GM12878 (cell line): ENCODE results near the gene GNAQ. TPM values are rescaled to one million over a fixed set of nuclear protein-coding genes. Genes with fewer than 3 reads are reported as not detected.

Source experiments
- ATAC-seq: fragments of 200-7000 bp; cut with Tn5 transposase; 3 replicates; pipeline ENCODE4 v1.9.1; 2020; ENCODE audit warnings: mild to moderate bottlenecking, moderate library complexity
- BruUV-seq: library from RNA; stranded (reverse); fragments of 400-500 nt; replicated peaks from 2 replicates; lab custom pipeline; 2021; lab: Mats Ljungman, UMichigan
- CTCF ChIA-PET: fragments of 300-600 bp; sonication (Branson Sonifier 250); formaldehyde crosslinking; extraction: SDS; loops from one replicate; lab custom pipeline; 2021; ENCODE audit warnings: inconsistent platforms; lab: Yijun Ruan, JAX
- POLR2A ChIA-PET: fragments of 350-600 bp; formaldehyde crosslinking; extraction: SDS; loops from one replicate; lab custom pipeline; 2021; ENCODE audit warnings: inconsistent platforms; lab: Charles Lee
- RAD21 ChIA-PET: fragments of 300-600 bp; sonication (Branson Sonifier 250); formaldehyde crosslinking; loops from one replicate; lab custom pipeline; 2023; ENCODE audit warnings: antibody characterized with exemption; ENCODE audit not compliant: unreplicated experiment; lab: Charles Lee
- SMC1A ChIA-PET: fragments of 300-600 bp; sonication (Branson Sonifier 250); formaldehyde crosslinking; loops from one replicate; lab custom pipeline; 2023; ENCODE audit not compliant: unreplicated experiment, uncharacterized antibody; lab: Charles Lee
- DNase-seq: peaks from one replicate; pipeline ENCODE4 v3.0.0-alpha.2; 2011; ENCODE audit warnings: low read depth, low spot score
- FAIRE-seq: peaks from 3 replicates; lab custom pipeline; 2011; peaks lifted over from hg19 to GRCh38; lab: Jason Lieb, UNC
- H2AFZ ChIP-seq: 2 replicates; pipeline ENCODE4 v1.6.0; 2011; ENCODE audit warnings: low read depth, low read length, control low read depth; ENCODE audit not compliant: control insufficient read depth
- H3K27ac ChIP-seq: 2 replicates; pipeline ENCODE4 v1.5.1; 2011; ENCODE audit warnings: control low read depth; ENCODE audit not compliant: control insufficient read depth, insufficient read depth
- H3K27me3 ChIP-seq, 2 experiments: replicated peaks in 1 of 2; 2 replicates each; pipeline versions ENCODE4 v1.6.0 to v1.6.1; 2011; ENCODE audit warnings: low read length in 1 of 2; ENCODE audit not compliant: control insufficient read depth in 2 of 2, insufficient read depth in 2 of 2
- H3K36me3 ChIP-seq, 2 experiments: 2 replicates each; pipeline ENCODE4 v1.5.1; 2011; ENCODE audit warnings: low read length in 1 of 2; ENCODE audit not compliant: control insufficient read depth in 2 of 2, insufficient read depth in 2 of 2
- H3K4me1 ChIP-seq: 2 replicates; pipeline ENCODE4 v1.6.1; 2011; ENCODE audit warnings: mild to moderate bottlenecking, low read length, moderate library complexity, mixed read lengths; ENCODE audit not compliant: control insufficient read depth, insufficient read depth
- H3K4me2 ChIP-seq: 2 replicates; pipeline ENCODE4 v1.6.0; 2011; ENCODE audit warnings: control low read depth; ENCODE audit not compliant: control insufficient read depth, insufficient read depth
- H3K4me3 ChIP-seq: fragments of 200-600 bp; sonication (generic); 2 replicates; pipeline ENCODE4 v1.5.1; 2016
- H3K79me2 ChIP-seq: 2 replicates; pipeline ENCODE4 v1.6.0; 2011; ENCODE audit warnings: low read length; ENCODE audit not compliant: control insufficient read depth, insufficient read depth
- H3K9ac ChIP-seq: 2 replicates; pipeline ENCODE4 v1.8.0; 2011; ENCODE audit warnings: low read length, control low read depth, mixed read lengths; ENCODE audit not compliant: control insufficient read depth, insufficient read depth
- H3K9me3 ChIP-seq: replicated peaks from 3 replicates; pipeline ENCODE4 v1.5.1; 2011; ENCODE audit warnings: mild to moderate bottlenecking, low read length; ENCODE audit not compliant: control insufficient read depth, insufficient read depth
- H4K20me1 ChIP-seq: 2 replicates; pipeline ENCODE4 v1.6.0; 2011; ENCODE audit not compliant: control insufficient read depth, insufficient read depth
- CREB1 ChIP-seq: IDR thresholded peaks from 2 replicates; pipeline ENCODE4 v1.6.1; 2012; ENCODE audit warnings: low read depth, mild to moderate bottlenecking, inconsistent platforms
- CREM ChIP-seq: IDR thresholded peaks from 2 replicates; pipeline ENCODE4 v1.6.1; 2014; ENCODE audit warnings: antibody characterized with exemption, low read depth
- MTA2 ChIP-seq: fragments of 450-650 bp; IDR thresholded peaks from 2 replicates; pipeline ENCODE4 v1.6.1; 2016; ENCODE audit warnings: low read depth, mild to moderate bottlenecking, moderate library complexity
- MTA3 ChIP-seq: IDR thresholded peaks from 2 replicates; pipeline ENCODE4 v1.6.1; 2012; ENCODE audit warnings: low read length, inconsistent platforms, borderline replicate concordance
- NKRF ChIP-seq: fragments of 450-650 bp; conservative IDR thresholded peaks from 2 replicates; pipeline ENCODE4 v1.6.1; 2017; ENCODE audit warnings: mild to moderate bottlenecking, moderate library complexity
- PAX5 ChIP-seq: IDR thresholded peaks from 2 replicates; pipeline ENCODE4 v1.6.1; 2011; ENCODE audit warnings: low read depth, low read length, borderline replicate concordance
- SMAD5 ChIP-seq: IDR thresholded peaks from 2 replicates; pipeline ENCODE4 v1.6.1; 2016; ENCODE audit warnings: antibody characterized with exemption, low read depth
- SP1 ChIP-seq: IDR thresholded peaks from one replicate; pipeline ENCODE4 v1.6.1; 2011; ENCODE audit warnings: low read depth, low read length
- SPI1 ChIP-seq: IDR thresholded peaks from 2 replicates; pipeline ENCODE4 v1.6.1; 2011; ENCODE audit warnings: low read depth, mild to moderate bottlenecking, low read length, moderate library complexity, borderline replicate concordance; ENCODE audit not compliant: insufficient read depth
- STAT1 ChIP-seq: fragments of 450-650 bp; conservative IDR thresholded peaks from 2 replicates; pipeline ENCODE4 v1.6.1; 2014; ENCODE audit warnings: antibody characterized with exemption, mild to moderate bottlenecking
- WRNIP1 ChIP-seq: IDR thresholded peaks from 2 replicates; pipeline ENCODE4 v1.6.1; 2011; ENCODE audit warnings: low read depth, low read length, improper control_type of control experiment, borderline replicate concordance
- WGBS: methylation state at CpG from one replicate; pipeline ENCODE4 v1.1.6; 2016; ENCODE audit warnings: low lambda C conversion rate; ENCODE audit not compliant: insufficient replicate concordance, insufficient coverage; ENCODE audit errors: missing lambda C conversion rate; 5-methylcytosine and 5-hydroxymethylcytosine counted together
- in situ Hi-C: fragments of 300-500 bp; cut with MboI; formaldehyde crosslinking; loops from 9 replicates; pipeline ENCODE4 v1.14.3; 2018; ENCODE audit warnings: mixed read lengths
- intact Hi-C: fragments of 100-400 bp; cut with micrococcal nuclease; formaldehyde crosslinking; loops from one replicate; pipeline ENCODE4 v1.14.2; 2022; ENCODE audit not compliant: unreplicated experiment
- polyA plus RNA-seq, 11 experiments: library from polyadenylated mRNA; depleted of rRNA in 4 of 11; unstranded in 6 of 11; stranded (reverse) in 5 of 11; fragments of >200 nt; fragmentation: Nextera tagmentation in 4 of 11; fragmentation: Illumina TruSeq in 1 of 11; extraction: Ambion mirVana in 4 of 11; extraction: Trizol in 1 of 11; gene quantifications; 1 replicate in 1 of 11; 2 replicates in 10 of 11; pipeline versions ENCODE4 v1.2.1 to v1.2.3, GENCODE V29; 2011 to 2016; ENCODE audit warnings: inconsistent platforms in 2 of 11, missing spikeins in 2 of 11, low read depth in 1 of 11
- total RNA-seq, 4 experiments: library from RNA; depleted of rRNA in 3 of 4; stranded (reverse); fragments of >200 nt in 3 of 4; fragmentation: Illumina TruSeq in 1 of 4; extraction: Trizol in 1 of 4; gene quantifications; 2 replicates each; pipeline versions ENCODE4 v1.2.1 to v1.2.3, GENCODE V29; 2013 to 2021

Gene GNAQ
- total and polyA plus RNA-seq, 10 of the 15 experiments (the other 5 are each of a cell fraction or from before 2014, with no cell fraction given): 0.15 to 47.2 (median 0.49) TPM

- TF ChIP-seq MTA3 (no peak), WRNIP1 (no peak), MTA2 (no peak)
Observed at GRCh38 chr9:77847626-77848025, 184.0 kb downstream of the GNAQ start (continued).

- POLR2A ChIA-PET: no interaction called here
- H2AFZ ChIP-seq: no peak overlapping the region
- in situ Hi-C loops: no loop called here
- SMC1A ChIA-PET: interaction anchor here (0.6 to 1.1 kb wide), 2 partner anchors 104 to 188 kb away, joined by 3 read pairs; no protein-coding TSS in a partner anchor
- CTCF ChIA-PET: interaction anchor here (1.1 to 2.0 kb wide), 4 partner anchors 12 to 72 kb away, joined by 3 to 9 read pairs (median 4); no protein-coding TSS in a partner anchor
- RAD21 ChIA-PET: interaction anchor here (1.5 kb wide), 1 partner anchor 8 kb away, joined by 4 read pairs; no protein-coding TSS in a partner anchor
- H3K4me3 ChIP-seq: no peak overlapping the region
- intact Hi-C loops: loop anchor here (10.0 kb wide), 1 partner anchor 278 kb away; no protein-coding TSS in a partner anchor
- H3K9ac ChIP-seq: no peak overlapping the region
- no TSS peak for BruUV-seq
- no peak overlapping the region for H3K27ac ChIP-seq
- TF ChIP-seq SPI1 (no peak), SP1 (no peak), NKRF (no peak), CREB1 (no peak), CREM (no peak), PAX5 (no peak), STAT1 (no peak), SMAD5 (no peak)
- peaks cover 2% of the 10 kb centered on the region; the same call in 1 of the 2 replicates for H3K4me1 ChIP-seq
- 40% methylated on average over 8 of the region's 8 CpGs for WGBS
- no peaks in the 10 kb centered on the region for H3K36me3 ChIP-seq
- H3K79me2 ChIP-seq: no peaks in the 10 kb centered on the region
- H3K27me3 ChIP-seq: no peaks in the 10 kb centered on the region; a peak in 1 of 4 replicates
- DNase-seq: no peak
- ATAC-seq: no peak
- H3K4me2 ChIP-seq: no peak overlapping the region
- no peaks in the 10 kb centered on the region for H4K20me1 ChIP-seq
- no peaks in the 10 kb centered on the region for H3K9me3 ChIP-seq
- FAIRE-seq: no peak
Observed at GRCh38 chr9:77847059-77847499, 184.5 kb downstream of the GNAQ start.
